ENCODE measurements around the gene UBE3D.

- TF ChIP-seq CTCF (IDR thresholded peaks at IDR 0.05; ENCODE audit: control extremely low read depth in 1 of 3, insufficient read depth in 1 of 3, low read depth in 1 of 3, low read length in 3 of 3): no peak
- TF ChIP-seq CREB1 (IDR thresholded peaks at IDR 0.05): no peak
- TF ChIP-seq EZH2 (IDR thresholded peaks at IDR 0.05; ENCODE audit: low read depth, low read length, severe bottlenecking): no peak
- no peak for TF ChIP-seq SUZ12 (IDR thresholded peaks at IDR 0.05; ENCODE audit: low read length)
Observed at GRCh38 chr6:82921258-82921657, 144.4 kb downstream of the UBE3D start.

Data from H1 (cell line).